Activated T-cell treated with anti-CD3 and anti-CD28 coated beads, Interleukin-2, amount 50 U/mL, for 1 hour (primary cell): ENCODE data around the gene SUCLG1.
"Not testable (repeated sequence)": the region's sequence is repeated elsewhere in the genome, so short reads cannot be mapped to it uniquely, and the experiment has no call there.

ENCODE experiments used
- DNase-seq: peaks from one replicate; pipeline ENCODE4 v3.0.0-alpha.2; 2020

SUCLG1 gene

DNA sequence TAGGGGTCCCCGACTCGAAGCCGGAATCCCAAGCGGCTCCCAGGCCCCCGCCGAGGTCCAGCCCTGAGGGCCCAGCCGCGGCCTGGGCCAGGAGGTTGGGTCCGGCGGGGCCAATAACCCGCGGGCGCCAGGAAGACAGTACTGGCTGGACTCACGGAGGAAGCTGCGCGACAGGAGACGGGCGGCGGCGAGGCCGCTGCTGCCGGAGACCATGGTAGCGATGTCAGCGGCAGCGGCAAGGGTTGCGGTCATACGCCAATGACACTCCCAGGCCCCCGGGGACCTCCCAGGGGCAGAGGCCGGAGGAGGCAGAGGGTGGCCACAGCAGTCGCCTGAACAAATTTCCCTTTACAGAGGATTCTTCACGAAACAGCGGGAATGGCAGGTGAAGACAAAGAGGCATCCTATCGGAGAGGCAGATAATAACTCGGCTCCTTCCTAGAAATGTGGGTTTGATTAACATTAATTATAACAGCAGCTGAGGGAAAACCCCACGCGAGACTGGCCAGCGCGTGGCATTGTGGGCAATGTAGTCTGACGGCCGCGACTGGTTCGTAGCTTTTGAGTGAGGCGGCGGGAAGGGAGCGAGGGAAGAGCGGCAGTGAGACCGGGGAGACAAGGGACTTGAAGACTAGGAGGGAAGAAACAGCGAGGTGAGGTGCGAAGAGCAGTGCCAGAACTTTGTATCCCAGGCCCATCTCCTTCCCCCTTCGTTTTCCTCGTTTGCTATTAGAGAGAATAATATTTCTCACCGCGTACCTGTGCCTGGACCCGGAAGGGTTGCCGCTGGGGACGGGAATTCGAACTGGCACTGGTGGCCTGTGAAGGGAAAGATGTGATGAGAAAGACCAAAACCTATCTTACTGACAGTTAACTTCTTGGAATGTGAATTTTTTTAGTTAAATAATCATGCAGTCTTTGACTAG lies at the start of gene SUCLG1:
TSS of gene SUCLG1 (minus strand) at position 263 of the 926 bp plus-strand sequence. CDS start at position 252, 11 bp downstream.
- peak; percentile 84 for DNase-seq

DNA sequence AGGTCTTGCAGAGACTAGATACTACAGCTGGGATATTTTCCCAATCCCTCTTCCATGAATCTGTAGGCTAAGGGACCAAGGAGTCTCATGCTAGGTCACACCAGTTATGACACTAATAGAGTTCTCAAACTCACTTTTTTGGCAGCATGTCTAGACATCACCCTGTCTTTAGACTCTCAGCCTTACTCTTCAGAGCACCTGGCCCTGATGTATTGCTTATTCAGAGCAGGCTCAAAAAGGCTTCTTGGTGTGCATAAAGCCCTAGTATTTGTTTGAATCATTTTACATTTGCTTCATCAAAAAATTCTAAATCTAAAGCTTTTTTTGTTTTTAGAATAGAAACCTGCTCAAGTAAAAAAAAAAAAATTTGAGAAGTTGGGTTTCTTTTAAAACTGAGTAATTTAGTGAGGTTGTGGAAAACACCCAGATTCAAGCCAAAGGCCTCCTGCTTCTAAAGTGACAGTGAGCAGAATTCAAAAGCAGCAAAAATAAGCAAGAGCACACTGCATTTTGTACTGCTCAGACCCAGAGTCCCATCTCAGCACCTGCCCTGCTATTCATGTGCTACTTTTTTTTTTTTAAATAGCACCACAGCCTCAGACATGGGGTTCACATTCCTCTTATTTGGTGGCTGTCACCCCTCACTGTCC lies 39.2 kb upstream of the SUCLG1 start:
- DNase-seq = no peak

DNA sequence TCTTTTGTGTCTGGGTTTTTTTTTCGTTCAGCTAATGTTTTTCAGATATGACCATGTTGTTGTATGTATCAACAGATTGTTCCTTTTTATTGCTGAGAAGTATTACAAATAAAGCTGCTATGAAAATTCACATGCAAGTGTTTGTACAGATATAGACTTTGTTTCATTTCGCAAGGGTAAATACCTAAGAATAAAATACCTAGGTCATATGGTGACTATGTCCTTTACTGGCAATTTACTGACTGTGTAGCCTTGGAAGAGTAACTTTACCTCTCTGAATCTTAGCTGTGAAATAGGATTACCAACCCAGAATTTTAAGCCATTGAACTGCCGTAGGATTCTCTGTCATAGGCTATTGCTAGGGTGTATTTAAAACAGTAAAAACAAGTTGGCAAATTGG lies 38.2 kb upstream of the SUCLG1 start:
- no peak for DNase-seq

DNA sequence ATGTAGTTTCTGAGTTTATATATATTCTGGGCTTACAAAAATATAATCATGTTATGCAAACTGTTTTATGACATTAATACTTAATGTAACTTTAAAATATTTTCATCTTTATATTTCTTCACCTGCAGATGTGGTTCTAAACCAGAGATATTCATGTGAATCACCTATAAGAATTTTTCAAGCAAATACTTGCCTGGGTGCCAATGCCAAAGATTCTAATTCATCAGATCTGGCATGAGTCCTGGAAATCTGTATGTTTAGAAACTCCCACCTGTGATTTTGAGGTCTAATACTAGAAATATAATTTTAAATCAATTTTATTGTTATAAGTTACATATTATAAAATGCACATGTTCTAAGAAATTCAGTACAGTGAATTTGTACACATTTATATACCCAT lies 37.3 kb upstream of the SUCLG1 start:
- DNase-seq = no peak

DNA sequence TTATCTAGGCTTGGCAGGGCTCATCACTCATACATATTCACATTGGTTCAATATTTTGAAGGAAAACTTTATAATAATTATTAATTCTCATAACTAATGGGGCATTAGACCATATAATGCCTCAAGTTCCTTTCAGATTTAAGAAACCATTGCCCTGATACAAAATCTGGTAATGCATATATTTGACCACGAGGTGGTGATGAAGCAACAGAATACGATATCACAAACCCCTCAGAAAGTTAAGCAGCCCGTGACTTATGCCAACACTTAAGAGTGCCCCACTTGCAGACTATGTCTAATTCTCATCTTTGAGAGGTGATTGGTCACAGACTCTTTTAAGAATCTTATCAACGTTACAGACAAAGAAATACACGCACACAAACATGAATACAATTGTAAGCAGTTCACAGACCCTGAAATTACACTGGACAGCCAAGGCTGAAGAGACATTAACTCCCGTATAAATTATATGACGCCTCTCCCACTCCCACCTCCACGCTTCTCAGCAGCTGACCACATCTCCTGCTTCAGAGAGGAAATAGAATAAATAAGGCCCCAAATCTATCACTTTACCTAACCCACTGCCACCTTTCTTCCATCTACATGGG lies 36.6 kb upstream of the SUCLG1 start:
- no peak for DNase-seq

DNA sequence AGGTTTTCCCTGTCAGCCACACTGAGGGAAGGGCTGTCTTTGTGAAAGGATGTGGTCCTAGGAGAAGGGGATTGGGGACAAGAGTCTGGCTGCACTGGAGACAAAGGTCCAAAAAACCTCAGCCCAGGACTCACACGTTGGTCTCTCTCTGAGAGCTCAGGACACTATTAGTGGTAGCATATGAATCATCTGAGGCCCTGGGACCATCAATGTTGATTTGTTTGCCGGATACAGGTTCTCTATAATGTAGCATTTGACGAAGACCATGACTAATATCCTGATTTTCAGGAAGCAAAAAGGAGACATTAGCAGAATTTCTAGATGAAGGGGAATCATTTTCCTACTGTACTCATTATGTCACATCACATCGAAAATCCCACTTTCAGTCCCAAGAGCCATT lies 35.0 kb upstream of the SUCLG1 start:
- no peak for DNase-seq

DNA sequence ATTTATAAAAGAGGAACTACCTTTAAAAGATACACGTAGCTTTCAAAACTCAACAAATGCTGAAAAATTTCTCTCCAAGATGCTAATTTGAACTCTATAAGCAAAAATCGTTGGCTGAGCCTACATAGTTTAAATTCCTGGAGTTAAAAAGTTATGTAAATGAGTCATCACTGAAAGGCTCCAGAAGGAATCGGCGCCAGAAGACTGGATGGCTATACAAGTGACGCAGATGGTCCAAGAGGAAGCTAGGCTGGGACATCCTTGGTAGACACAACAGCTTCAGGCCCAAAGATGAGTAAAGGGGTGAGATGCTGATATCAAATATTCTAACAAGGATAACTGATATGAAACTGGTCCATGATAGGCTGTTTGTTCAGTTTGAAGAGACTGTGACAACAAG lies 34.4 kb upstream of the SUCLG1 start:
- no peak for DNase-seq

DNA sequence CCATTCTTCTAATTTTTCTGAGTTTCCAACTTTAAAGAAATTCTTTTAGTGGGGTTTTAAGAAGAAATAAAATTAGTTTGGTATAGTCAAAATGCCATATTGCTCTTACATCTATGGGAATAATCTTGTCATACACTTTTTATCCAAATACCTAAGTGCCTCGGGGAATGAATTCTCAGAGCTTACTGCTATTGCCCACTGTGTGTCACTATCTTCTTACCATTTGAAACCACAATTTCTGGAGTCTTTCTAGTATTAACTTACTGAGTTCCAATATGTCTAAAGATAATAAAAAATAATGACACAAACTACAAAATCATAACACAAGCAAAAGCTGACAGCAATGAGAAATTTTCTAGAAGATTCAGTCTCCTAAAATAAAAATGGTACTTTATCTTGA lies 33.5 kb upstream of the SUCLG1 start:
- no peak for DNase-seq

DNA sequence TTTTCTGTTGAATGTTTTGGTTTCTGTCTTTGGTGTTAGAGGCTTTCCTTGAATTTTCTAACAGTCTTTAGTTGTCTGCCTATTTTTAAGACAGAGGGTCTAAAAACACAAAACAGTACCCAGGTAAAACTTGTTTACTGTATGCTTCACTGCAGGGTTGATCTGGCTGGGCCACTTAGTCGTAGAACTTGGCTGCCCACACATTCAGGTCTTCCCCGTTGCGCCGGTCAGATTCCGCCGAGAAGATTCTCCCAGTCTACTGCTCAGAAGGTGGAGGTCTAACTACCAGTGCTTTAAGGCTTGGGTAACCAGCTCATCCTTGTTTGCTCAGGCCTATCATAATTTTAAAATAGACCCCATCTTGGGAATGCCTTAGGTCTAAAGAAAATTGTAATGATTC lies 32.7 kb upstream of the SUCLG1 start:
- DNase-seq = no peak

DNA sequence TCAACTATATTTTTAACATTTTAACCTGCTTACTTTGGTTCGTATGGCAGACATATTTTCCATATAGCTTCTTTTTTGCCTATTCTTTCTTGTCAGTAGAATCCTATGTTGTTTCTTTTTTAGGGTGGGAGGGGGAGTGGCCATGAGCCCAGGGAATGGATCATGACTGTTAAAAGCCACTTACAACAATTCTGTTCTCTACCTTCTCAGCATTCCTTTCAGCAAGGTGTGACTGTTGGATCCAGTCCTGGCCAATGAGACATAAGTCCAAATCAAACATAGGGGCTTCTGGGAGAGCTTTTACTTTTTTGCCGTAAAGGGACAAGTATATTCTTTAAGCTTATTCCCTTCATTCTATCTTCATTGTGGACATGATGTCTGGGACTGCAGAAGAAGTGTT lies 32.2 kb upstream of the SUCLG1 start:
- DNase-seq = no peak

DNA sequence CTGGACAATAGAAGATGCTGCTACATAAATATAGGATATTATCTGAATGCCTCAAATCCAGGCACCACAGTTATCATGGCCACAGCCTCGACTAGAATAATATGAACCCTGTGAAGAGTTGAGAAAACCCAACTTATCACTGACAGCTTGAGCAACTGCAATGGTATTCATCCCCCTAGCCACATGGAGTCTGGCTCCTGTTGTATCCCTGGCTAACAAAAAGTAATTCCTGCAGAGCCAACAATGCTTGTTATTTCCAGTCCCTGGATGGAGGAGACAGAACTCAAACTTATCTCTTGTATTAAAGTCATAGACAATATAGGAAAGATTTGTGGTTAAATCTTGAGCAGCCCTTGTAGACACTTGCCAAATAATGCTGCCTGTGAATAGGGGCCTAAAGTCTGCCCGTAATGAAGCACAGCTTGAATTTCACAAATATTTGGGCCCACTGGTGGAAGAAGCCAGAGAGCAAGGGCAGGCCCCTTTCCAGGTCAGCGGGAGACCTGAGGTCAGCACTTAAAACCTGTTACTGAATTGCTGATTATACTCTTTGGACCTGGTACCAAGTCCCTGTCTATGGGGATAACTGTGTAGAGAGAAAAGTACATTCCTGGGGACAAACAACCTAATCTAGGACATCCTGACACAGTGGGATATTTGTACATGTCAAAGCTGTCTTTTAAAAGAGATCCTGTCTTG lies 28.4 kb upstream of the SUCLG1 start:
- no peak for DNase-seq

DNA sequence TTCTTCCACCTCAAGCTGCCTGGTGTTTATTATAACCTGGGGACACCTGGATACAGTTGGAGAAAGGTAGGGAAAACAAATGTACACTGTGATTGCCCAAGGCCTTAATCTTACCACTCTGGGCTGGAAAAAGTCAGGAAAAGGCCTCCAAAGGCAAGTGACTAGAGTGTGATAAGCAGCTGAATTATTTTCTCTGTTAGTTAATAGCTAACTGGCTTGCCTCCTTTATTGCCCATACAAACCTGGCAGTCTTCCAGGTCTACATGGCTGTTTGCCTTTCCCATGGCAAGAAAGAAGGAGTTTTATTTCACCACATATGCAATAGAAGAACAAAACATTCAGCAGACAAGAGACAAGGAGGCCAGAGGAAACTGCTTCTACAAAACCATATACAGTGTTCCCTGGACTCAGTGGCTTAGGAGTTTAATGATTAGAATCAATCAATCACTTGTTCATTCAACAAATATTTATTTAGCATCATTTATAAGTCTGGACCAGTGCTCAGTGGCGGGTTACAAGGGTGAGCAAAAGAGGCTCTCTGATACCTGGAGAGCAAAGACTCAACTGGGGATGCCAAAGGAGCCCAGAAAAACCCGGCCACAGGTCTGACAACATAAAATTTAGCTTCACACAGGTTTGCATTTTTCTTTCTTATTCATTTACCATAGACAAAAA lies 27.5 kb upstream of the SUCLG1 start:
- no peak for DNase-seq

DNA sequence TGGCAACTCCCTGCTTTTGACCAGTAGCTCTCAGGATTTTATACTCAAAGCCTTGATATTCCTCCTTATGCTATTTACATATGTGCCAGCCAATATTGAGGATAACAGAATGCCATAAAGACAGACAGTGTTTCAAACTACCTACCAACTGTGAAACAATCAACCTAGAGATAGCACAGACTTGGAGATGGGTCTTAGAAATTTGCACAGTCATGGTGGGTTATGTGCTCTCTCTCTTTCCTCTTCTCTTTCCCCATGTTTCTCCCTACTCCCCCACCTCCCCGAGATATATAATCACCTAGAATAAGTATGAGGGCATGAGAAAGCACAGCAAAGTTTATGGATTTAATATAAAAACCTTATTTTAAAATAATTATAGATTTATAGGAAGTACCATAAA lies 24.2 kb upstream of the SUCLG1 start:
- DNase-seq = no peak

DNA sequence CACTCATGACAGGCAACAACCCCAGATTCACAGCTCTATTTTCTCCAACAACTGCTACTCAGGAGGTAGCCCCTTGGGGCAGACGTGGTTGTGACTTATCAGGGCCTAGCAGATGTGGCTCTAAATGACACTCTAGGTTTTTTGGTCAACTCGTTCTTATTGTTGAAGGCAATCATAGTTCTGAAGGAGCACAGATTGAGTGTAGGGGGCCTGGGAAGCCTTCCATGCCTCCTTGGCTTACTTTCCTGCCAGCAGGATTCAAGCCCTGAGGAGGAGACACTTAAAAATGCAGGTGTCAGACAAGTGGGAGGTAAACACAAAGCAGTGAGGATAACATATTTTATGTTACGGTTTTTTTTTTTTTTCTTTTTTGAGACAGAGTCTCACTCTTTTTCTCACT lies 23.5 kb upstream of the SUCLG1 start:
- no peak for DNase-seq

DNA sequence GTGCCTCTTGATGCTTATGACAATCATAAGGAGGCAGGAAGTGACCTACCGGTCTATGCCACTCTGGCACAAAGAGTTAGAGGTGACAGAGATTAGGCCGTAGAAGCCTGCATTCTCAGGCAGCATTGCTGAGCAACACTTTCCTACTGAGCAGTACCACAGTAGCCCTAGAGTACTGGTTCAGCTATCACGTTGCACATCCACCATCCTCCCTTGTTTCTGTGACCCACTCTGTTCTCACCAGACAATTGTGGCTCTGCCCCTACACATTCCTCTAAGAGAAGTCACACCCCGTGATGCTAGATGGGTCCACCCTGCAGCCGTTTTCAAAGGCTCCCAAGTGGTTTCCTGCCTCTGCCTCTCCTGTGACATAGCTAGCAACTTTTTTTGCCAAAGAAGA lies 22.6 kb upstream of the SUCLG1 start:
- peak; percentile 31 for DNase-seq

DNA sequence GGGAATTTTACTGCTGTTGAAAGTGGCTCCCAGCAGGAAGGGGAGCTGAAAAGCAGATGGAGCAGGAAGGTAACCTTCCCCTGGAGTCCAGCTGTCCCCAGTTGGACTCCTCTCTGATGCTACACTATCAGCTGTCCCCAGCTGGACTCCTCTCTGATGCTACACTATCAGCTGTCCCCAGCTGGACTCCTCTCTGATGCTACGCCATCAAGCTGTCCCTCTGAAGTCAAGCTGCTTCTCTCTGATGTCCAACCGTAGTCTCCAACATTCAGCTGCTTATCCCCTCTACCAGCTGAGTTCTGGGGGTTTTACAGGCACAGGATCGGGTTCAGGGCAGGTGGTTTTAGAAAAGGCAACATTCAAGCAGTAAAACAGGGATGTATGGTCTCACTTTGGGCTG lies 19.8 kb upstream of the SUCLG1 start:
- DNase-seq = no peak

DNA sequence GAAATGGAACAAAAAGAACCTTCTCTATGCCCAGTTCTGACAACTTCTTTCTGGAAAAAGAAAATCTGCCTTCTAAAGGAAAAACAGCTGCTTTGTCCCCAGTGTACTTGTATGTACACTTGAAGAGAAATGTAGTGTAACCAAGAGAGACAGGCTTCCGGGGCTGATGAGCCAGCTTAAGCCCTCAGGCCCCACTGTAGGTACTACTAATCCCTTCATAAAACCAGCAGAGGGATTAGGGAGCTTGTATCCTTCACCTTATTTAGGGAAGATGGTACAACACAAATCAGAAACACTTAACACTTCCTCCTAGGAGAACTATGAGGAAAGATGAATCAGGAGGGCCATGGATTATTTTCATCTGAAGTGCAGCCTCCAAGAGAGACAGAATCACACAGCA lies 18.8 kb upstream of the SUCLG1 start:
- no peak for DNase-seq

DNA sequence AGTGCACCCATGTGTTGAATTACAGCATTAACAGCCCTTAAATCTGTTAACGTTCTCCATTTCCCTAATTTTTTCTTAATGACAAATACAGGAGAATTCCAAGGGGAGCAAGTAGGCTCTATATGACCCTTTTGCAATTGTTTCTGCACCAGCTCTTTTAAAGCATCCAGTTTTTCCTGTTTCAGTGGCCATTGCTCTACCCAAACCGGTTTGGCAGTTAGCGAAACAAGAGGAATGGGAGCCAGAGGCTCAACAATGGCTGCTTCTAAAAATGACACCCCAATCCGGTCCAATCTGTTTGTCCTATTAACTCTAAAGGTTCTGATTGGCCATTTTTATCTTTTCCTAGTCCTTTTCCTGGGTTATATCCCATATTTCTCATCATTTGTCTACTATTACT lies 15.1 kb upstream of the SUCLG1 start:
- no peak for DNase-seq

DNA sequence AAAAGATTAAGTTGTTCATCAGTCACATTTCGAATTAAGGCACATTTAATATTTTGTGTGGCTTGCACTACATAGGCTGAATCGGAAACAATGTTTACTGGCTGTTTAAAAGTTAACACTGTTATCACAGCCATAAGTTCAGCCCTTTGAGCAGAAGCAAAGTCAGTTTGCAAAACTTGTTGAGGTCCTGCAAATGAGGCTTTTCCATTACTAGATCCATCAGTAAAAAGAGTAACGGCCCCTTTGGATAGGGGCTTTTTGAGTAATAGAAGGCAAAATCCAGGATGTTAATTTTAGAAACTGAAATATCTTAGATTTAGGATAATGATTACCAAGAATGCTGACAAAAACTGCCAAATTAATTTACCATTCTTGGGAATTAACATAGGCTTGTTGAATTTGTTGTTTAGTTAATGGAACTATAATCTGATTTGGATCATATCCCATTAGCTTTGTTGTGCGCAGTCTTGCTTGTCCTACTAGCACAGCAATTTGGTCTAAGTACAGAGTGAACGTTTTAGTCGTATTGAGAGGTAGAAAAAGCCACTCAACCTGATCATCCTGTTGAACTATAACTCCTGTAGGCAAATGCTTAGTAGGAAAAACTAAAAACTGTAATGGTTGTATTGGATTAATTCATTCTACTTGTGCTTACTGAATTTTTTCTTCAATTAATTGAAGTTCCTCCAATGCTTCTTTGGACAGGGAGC lies 13.9 kb upstream of the SUCLG1 start:
- no peak for DNase-seq

DNA sequence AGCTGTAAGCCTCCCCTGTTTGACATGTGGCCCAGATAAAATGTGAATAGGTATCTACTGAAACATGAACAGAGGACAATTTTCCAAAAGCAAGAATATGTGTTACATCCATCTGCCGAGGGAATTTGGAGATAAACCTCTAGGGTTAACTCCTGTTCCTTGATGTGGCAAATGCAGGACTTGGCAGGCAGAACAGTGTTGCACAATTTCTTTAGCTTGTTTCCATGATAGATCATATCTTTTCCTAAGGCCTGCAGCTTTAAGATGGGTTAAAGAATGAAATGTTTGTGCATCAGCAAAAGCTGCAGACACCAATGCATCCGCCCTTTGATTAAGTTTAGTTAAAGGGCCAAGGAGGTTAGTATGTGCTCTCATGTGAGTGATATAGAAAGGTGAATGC lies 13.3 kb upstream of the SUCLG1 start:
- DNase-seq = not testable (repeated sequence)

DNA sequence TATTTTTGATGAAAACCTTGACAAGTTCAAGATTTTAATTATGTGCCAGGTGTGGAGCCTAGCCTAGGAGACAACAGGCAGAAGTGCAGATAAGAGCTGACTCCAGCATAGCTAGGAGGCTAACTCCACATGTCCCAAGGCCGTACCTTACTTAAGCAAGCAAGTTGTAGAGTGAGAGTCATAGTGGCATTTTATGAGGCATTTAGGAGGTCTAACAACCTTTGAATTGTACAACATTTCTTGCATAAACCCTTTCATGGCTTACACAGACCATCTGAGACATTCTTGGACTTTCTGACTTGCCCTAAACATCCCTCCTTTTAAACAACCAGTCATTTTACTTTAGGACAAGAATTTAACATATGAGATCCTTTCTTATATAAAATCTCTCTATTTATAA lies 8.3 kb upstream of the SUCLG1 start:
- no peak for DNase-seq

DNA sequence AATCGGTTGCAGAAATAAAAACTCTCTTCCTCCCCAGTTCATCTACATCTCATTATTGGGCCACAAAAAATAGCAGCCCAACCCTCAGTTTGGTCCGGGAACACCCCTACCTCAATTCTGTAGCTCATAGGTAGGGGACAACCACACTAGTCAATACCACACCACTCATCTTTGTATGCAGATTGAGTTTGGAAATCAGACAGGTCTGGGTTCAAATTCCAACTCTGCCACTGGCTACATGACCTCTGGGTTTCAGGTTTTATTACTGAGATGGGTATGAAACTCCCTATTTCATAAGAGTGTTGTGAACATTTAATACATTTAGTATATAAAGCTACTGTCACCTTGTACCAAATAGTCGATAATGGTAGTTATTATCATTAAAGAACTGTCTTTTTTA lies 2.2 kb upstream of the SUCLG1 start:
- no peak for DNase-seq
